Cerebellar cortex (tissue), 1 donor: ENCODE results near the gene RPL39L.
"Not testable (repeated sequence)": the region's sequence is repeated elsewhere in the genome, so short reads cannot be mapped to it uniquely, and the experiment has no call there.

Experiments
- DNase-seq: peaks from one replicate; pipeline ENCODE4 v3.0.0-alpha.2; 2015; ENCODE audit warnings: low spot score

The RPL39L gene

GRCh38 chr3:187139895-187140253 lies 578 bp upstream of the RPL39L start:
- no peak for DNase-seq

DNA sequence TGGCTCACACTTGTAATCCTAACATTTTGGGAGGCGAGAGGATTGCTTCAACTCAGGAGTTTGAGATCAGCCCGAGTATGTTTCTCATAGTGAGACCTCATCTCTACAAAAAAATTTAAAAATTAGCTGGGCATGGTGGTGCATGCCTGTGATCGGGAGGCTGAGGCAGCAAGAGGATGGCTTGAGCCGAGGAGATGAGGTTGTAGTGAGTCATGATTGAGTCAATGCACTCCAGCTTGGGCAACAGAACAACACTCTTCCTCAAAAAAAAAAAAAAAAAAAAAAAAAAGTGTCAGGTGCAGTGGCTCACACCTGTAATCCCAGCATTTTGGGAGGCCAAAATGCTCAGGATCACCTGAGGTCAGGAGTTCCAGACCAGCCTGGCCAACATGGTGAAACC lies 2.4 kb downstream of the RPL39L start:
- no peak for DNase-seq

DNA sequence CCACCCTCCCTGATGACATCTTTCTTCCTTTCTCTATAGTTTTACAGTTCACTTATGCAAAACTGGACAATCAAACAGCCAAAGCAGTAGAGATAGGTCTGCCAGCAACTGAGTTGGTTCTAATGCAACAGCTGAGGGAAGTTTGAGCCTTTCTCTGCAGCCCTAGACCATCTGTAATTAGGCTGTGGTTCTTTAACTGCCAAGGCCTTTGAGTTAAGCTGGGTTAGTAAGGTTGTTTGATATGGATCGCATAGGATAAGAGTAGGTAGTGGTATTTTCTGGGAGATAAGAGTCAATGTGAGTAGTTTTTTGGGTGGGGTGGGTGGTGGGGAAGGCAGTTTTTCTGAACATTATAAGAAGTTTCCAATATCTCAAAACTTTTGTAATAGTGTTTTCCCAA lies 3.0 kb downstream of the RPL39L start:
- DNase-seq: no peak

DNA sequence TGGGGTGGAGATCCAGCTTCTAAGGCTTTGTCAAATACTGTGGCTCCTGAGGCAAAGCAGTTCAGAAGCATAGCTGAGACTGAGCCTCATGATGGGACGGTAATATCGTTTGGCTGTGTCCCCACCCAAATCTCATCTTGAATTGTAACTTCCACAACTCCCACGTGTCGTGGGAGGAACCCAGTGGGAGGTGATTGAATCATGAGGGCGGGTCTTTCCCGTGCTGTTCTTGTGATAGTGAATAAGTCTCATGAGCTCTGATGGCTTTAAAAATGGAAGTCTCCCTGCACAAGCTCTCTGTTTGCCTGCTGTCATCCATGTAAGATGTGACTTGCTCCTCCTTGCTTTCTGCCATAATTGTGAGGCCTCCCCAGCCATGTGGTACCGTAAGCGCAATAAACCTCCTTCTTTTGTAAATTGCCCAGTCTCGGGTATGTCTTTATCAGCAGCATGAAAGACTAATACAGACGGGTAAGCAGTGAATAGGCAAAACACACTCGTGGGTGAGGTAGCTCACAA lies 4.1 kb downstream of the RPL39L start:
- DNase-seq: not testable (repeated sequence)

- DNase-seq: not testable (repeated sequence)
Measured at GRCh38 chr3:187133181-187133580, 6.1 kb downstream of the RPL39L start.

- no peak for DNase-seq
Measured at GRCh38 chr3:187132666-187133065, 6.6 kb downstream of the RPL39L start.

DNA sequence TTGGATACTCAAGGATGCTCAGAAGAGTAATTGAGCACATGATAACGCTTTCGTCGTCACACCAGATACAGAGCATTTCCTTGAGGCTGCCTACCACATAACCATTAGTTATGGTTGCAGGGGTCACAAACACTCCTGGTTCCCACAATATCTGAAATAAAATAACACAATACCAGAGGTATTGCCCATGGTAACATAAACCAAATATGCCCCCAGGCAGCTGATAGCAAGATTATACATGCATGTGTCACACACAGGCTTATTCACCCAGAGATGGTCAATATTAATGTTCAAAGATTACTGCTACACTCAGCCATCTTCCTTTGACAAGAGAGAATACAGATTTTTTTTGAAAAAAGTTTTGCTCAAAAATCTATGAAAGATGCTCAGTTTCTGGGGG lies 7.3 kb downstream of the RPL39L start:
- no peak for DNase-seq

GRCh38 chr3:187130346-187131066 lies 8.8 kb downstream of the RPL39L start:
- no peak for DNase-seq

DNA sequence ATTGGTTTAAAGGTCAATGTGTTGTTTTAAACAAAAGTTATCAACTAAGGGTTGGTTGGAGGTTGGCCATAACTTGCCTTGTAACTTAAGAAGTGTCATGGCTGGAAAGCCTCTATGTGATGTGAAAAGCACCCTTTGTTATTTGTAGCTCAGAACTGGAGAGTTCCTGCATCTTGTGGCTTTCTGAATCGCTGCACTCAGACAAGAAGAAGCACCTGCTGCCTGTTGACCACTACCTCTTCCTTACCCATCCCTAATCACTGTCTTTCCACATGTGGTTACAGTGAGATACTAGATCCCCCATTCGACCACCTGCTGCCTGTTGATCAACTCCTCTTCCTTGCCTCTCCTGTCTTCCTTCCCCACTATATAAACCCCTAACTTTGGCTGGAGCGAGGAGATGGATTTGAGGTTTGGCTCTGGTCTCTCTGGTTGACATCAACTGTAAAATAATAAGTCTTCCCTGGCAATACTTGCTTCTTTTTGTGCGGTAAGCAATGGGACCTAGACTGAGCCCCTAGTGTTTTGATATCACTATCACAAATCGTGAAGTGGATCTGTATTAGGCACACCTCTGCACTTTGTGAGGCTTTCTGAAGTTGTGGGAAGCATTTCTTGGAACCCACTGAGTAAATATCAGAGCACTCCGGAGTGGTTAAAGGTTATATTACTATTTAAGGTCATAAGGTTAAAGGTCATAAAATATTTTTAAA lies 13.8 kb downstream of the RPL39L start:
- no peak for DNase-seq

DNA sequence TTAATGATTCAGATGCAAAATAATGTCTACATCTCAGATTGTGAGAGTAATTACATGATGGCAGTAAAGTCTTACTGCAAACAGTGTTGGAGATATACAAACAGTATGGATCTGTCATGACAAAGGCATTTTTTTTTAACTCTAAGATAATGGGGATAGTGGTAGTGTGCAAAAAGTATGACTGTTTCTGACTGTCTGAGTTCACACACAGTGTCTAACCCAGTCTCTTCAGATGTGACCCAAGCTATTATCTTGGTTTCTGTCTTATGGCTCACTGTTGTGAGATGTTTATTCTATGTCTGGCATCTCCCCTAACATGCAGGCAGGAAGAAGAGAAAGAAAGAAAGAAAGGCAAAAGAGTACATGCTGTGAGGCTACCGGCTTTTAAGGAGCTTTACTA lies 17.0 kb downstream of the RPL39L start:
- no peak for DNase-seq

- DNase-seq: no peak
Measured at GRCh38 chr3:187120326-187120725, 19.0 kb downstream of the RPL39L start.

- DNase-seq: no peak
Measured at GRCh38 chr3:187114511-187114910, 24.8 kb downstream of the RPL39L start.

DNA sequence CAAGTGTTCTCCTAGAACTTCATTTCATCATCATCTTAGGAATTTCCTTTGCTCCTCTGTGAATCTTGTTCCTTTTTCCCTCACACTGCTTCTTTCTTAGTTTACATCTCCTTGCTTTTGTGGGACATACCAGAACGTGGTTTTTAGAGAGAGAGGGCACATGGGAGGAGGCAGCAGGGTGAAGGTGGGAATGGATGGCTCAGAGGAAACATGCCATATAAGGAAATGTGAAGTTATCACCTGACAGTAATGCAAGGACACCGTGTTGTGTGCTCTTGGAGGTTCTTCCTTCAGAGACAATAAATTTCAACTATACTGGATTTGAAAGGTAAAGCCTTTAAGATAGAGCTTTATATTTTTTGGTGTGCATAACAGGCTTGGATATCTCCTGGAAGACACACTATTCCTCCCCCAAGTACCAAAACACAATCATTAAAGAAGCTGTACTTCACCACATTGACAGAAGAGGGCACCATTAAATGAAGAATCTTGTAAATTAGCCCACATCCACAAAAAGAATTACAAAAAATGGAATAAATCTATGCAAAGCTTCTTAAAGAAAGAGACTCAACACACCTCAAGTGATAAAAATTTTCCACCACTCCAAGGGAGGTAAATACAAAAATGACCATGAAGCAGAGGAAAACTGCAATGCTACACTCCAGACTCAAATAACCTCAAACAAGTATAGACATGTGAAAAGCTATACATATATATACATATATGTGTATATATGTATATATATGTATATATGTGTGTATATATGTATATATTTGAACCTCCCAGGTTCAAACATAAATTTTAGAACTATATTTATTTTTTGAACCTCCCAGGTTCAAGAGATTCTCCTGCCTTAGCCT lies 26.1 kb downstream of the RPL39L start:
- peak; percentile 6 for DNase-seq

DNA sequence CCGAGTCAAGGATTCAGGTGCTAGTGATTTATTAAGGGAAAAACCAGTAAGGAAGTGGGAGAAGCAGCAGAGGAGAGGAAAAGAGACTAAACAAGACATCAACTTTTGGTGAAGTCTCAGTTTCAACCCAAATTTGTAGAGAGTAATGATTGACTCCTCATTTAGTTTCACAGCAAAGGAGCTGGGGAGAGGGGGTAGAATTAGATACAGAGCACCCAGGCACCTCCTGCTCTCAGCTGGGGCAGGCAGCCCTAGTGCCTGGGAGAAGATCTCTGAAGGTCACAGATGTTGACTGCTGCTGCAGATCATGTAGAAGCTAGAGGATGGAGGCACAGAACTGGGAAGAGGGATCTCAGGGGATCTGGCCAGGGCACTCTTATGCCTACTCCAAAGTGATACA lies 29.1 kb downstream of the RPL39L start:
- DNase-seq: no peak

DNA sequence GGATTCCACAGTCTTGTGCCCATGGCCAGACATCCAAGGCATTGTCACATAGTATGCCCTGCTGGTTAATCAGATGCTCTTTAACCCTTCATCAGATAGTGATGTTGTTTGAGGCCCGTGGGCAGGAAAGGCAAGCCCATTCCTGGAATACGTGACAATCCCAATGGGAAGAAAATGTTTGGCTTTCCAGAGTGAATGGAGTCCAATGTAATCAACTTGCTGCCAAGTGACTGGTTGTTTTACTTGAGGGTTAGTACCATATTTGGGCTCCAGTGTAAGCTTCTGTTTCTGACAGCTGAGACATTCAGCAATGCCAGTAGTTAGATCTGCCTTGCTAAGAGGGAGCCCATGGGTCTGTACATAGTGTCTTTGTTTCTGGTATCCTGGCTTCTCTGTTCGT lies 31.3 kb downstream of the RPL39L start:
- no peak for DNase-seq

- DNase-seq: no peak
Measured at GRCh38 chr3:187105700-187106099, 33.6 kb downstream of the RPL39L start.

- no peak for DNase-seq
Measured at GRCh38 chr3:187104933-187105332, 34.4 kb downstream of the RPL39L start.

- no peak for DNase-seq
Measured at GRCh38 chr3:187104342-187104741, 35.0 kb downstream of the RPL39L start.

DNA sequence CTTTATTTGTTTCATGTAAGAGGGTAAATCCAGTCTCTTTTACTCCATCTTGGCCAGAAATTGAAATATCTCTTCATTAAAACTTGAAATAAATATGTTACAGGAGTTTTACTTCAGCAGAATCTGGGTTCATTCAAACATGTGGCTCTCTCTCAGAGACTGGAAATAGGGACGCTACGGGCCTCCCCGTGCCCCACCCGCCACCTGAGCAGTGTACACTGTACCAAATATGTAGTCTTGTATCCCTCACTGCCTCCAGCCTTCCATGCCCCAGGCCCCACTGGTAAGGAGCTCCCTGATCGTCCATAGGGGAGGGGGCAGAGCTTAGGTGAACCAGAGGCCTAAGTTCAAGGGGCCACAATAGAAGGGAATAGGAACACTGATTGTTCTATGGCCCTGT lies 36.0 kb downstream of the RPL39L start:
- no peak for DNase-seq

- no peak for DNase-seq
Measured at GRCh38 chr3:187102073-187102634, 37.1 kb downstream of the RPL39L start.

DNA sequence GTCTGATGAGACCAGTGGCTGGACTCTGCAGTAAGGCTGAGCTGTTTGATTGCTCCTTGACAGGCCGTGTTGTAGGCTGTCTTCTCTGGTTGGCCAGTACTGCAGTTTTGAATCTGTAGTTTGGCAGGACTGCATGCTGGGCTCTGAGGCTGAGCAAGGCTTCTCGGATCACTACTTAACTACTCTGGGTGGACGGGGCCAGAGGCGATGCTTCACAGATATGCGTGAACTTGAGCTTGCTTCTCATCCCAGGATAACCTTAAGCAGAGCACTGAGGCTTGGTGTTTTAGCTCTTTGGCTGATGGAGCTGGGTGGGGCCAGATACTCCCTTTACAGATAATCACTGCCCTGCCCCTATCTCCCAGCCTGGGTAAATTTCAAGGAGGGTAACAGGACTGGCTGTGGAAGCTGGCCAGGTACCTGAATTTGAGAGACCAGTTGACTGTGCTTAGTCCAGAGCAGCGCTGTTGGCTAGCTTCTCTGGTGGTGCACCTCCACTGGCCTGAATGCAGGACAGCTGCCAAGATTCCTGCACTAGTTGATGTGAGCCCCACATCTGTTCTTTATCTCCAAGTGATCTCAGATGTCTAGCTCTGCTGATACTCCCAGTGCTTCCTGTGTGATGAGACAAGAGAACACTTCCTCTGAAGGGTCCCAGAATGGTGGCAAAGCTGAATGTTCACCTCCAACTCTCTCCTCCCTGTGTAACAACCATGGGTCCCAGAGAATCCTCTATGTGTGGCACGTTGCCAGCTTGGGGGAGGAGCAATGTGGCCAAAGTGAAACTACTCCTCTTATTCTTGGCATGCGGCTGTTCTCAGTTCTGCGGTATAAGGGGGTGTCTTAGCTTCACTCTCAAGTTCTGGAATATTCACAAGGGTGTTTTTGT lies 37.9 kb downstream of the RPL39L start:
- DNase-seq: no peak
